Stimulated activated CD8-positive, alpha-beta memory T cell treated with anti-CD3 and anti-CD28 coated beads, Interleukin-4, amount 100 ng/mL, for 48 hours (primary cell): ENCODE data around the gene ATP1A2.
"Not testable (repeated sequence)": the region's sequence is repeated elsewhere in the genome, so short reads cannot be mapped to it uniquely, and the experiment has no call there.

Experiments used
- DNase-seq: peaks from one replicate; pipeline ENCODE4 v3.0.0-alpha.2; 2020

ATP1A2 gene

GRCh38 chr1:160126342-160126741 lies 10.8 kb downstream of the ATP1A2 start:
- not testable (repeated sequence) for DNase-seq

- no peak for DNase-seq
Measured at GRCh38 chr1:160127381-160127780, 11.8 kb downstream of the ATP1A2 start.

GRCh38 chr1:160127865-160128523 lies 12.4 kb downstream of the ATP1A2 start:
- DNase-seq, result no peak

- no peak for DNase-seq
Measured at GRCh38 chr1:160128636-160129035, 13.1 kb downstream of the ATP1A2 start.

- no peak for DNase-seq
Measured at GRCh38 chr1:160129046-160129445, 13.5 kb downstream of the ATP1A2 start.

GRCh38 chr1:160129558-160129957 lies 14.0 kb downstream of the ATP1A2 start:
- DNase-seq, result no peak

- DNase-seq, result no peak
Measured at GRCh38 chr1:160129966-160130365, 14.4 kb downstream of the ATP1A2 start.

GRCh38 chr1:160130486-160130885 lies 14.9 kb downstream of the ATP1A2 start:
- no peak for DNase-seq

GRCh38 chr1:160130939-160131338 lies 15.4 kb downstream of the ATP1A2 start:
- DNase-seq, result no peak

GRCh38 chr1:160131803-160132565 lies 16.4 kb downstream of the ATP1A2 start:
- DNase-seq, result no peak

- DNase-seq, result no peak
Measured at GRCh38 chr1:160133990-160134770, 18.6 kb downstream of the ATP1A2 start.

- no peak for DNase-seq
Measured at GRCh38 chr1:160134791-160135572, 19.4 kb downstream of the ATP1A2 start.

GRCh38 chr1:160136121-160136925 lies 20.8 kb downstream of the ATP1A2 start:
- DNase-seq, result no peak

- no peak for DNase-seq
Measured at GRCh38 chr1:160136926-160137200, 21.3 kb downstream of the ATP1A2 start.

GRCh38 chr1:160137216-160137862 lies 21.8 kb downstream of the ATP1A2 start:
- DNase-seq, result no peak

- no peak for DNase-seq
Measured at GRCh38 chr1:160139840-160140239, 24.3 kb downstream of the ATP1A2 start.

- DNase-seq, result no peak
Measured at GRCh38 chr1:160143695-160144094, 28.1 kb downstream of the ATP1A2 start.

- DNase-seq, result no peak
Measured at GRCh38 chr1:160144921-160145320, 29.4 kb downstream of the ATP1A2 start.

- DNase-seq, result no peak
Measured at GRCh38 chr1:160146107-160146506, 30.5 kb downstream of the ATP1A2 start.

GRCh38 chr1:160148121-160148520 lies 32.6 kb downstream of the ATP1A2 start:
- no peak for DNase-seq

GRCh38 chr1:160149233-160149632 lies 33.7 kb downstream of the ATP1A2 start:
- DNase-seq, result no peak

- DNase-seq, result no peak
Measured at GRCh38 chr1:160149716-160150115, 34.2 kb downstream of the ATP1A2 start.
